SK-MEL-5 (cell line): ENCODE data around the gene APBB2. TPM values are rescaled to one million over a fixed set of nuclear protein-coding genes. Genes with fewer than 3 reads are reported as not detected.

Source experiments
- DNase-seq: peaks from one replicate; pipeline ENCODE4 v3.0.0-alpha.2; 2016; ENCODE audit warnings: low read depth, low spot score
- in situ Hi-C: cut with HindIII; loops from 2 replicates; pipeline ENCODE4 v1.10.0; 2016; ENCODE audit warnings: low sequenced_read_pairs, high pct_unique_total_duplicates, low pct_unique_long_range_greater_than_20kb
- small RNA-seq, 2 experiments: library from RNA; depleted of rRNA; stranded (forward); fragments of <200 nt; gene quantifications; one replicate each; pipeline ENCODE3, GENCODE V24; 2014
- total RNA-seq: library from RNA; depleted of rRNA; stranded (reverse); fragments of >200 nt; shearing (Covaris generic); gene quantifications from 2 replicates; pipeline ENCODE4 v1.2.3, GENCODE V29; 2014; rRNA removed

Gene APBB2
- total RNA-seq, 1 experiment from 2014 or later: 10.9 TPM

DNA sequence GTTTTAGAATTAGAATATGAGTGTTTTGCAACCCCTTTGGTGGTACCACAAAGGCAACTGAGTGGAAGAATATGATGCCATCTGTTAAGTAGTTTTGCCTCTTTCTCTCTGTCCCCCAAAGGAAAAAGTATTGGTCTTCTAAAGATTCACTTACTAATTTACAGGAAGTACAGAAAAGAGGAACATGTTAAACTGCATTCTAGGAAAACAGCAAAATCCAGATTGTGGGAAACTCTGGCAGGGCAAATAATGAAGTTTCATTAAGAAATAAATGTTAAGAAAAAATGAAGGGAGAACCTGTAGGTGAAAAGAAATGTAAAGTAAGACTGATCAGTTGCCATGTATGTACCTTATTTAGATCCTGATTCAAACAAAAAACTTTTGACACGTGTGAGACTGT, 425.3 kb downstream of the APBB2 start:
- in situ Hi-C loops: no loop called here

DNA sequence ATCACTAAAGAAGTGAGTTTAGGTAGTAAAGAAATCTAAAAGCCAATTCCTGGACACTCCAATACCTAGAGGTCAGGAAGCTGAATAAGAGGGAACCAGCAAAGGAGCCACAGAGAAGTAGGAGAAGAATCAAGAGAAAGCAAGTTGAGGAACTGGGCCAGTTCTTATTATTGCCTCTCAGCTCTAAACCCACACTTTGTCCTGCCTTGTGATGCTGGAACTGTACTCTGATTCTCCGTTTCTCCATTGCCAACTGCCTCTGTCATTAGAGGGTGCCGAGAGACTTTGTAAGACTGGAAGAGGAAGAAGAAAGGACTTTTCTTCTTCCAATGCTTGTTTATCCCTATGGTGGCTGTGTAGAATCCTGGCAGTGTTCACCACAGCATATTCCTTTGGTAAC, 426.0 kb downstream of the APBB2 start:
- DNase-seq: no peak
- in situ Hi-C loops: no loop called here

More for the DNA sequence above, 425.3 kb downstream of the APBB2 start:
- no peak for DNase-seq

DNA sequence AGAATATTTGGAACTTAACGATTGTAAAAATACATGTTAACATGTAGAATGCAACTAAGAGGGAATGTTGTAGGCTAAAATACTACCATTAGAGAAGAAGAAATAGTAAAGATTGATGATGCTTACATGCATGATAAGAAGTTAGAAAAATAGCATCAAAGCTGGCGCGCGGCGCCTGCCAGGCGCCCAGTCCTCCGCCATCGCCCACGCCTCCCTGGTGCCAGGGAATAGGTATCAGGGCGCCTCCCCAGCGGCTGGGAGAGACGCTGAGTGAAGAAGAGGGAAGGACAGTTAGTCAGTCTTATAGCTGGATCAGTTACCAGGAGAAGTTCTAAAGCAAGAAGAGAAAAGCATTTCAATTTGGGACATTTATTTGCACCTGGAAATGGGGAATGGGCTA, 428.6 kb downstream of the APBB2 start:
- DNase-seq: no peak
- in situ Hi-C loops: no loop called here

DNA sequence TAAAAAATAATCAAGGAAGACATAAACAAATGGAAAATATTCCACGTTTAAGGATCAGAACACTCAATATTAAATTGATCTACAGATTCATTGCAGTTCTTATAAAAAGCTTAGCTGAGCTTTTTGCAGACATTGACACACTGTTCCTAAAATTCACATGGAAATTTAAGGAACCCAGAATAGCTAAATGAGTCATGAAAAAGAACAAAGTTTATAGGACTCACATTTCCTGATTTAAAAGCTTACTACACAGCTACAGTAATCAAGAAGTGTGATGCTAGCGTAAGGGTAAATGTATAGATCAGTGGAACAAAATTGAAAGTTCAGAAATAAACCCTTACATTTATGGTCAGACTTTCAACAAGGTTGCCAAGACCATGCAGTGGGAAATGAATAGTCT, 431.5 kb downstream of the APBB2 start:
- no peak for DNase-seq
- in situ Hi-C loops: no loop called here

DNA sequence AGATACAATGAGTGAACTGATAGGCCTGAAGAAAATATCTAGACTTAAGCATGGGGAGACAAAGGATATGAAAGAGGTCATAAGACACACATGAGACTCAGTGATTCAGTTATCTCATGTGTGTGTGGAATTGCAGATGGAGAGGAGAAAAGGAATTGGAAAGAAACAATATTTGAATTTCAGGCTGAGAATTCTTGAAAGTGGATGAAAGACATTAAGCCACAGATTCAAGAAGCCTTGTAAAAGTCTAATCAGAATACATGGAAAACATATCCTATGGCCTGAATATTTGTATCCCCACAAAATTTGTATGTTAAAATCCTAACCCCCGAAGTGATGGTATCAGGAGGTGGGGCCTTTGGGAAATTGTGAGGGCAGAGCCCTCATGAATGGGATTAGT, 436.3 kb downstream of the APBB2 start:
- DNase-seq: no peak
- in situ Hi-C loops: no loop called here

DNA sequence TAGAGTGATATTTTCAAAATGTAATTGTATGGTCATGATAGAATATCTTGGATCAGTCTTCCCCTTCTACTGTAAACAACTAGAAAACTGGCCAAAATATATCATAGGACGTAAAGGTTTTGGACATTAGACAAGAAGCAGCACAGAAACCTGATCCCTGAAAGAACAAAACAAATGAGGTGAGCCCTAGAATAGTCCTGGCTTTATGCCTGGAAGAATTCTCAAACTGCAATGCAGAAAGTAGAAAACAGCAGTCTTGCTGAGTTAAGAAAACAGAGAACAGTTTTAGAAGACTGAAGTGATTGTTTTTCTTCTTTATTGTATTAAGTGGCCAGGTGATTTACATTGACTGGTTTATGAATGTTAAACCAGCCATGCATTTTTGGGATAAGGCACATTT, 445.1 kb downstream of the APBB2 start:
- in situ Hi-C loops: no loop called here
- DNase-seq: no peak

DNA sequence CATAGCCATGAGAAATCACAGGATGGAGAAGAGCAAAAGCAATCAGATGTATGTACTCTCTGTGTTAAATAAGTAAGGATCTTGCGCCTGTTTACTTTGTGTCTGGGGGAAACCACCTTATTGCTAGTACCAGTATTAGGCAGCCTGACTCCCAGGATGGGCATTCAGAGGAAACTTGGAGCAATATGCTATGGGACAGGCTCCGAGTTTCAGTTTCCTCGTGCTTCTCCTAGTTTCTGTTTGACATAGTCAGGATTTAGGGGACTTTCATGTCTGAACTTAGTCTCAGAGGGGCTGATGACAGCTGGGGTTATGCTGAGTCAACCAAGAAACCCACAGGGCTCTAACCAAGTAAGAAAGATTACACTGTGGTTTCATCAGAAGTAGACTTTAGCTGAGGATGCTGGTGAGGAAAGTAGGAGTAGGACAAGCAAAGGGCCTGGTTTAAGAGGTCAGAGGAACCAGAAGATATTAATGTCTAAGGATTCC, 451.1 kb downstream of the APBB2 start:
- in situ Hi-C loops: no loop called here
- no peak for DNase-seq

Small RNA genes lying within 50 kb of the gene (small RNA-seq; reads per million reads assigned to genes)
- gene RF00019: 0 reads per million in 2 experiments
- gene RNA5SP160: 0 to 0.05 reads per million in 2 experiments
- 0.02 to 0.14 reads per million in 2 experiments for gene RNU6-1195P
- gene RNU6-836P: 0 reads per million in 2 experiments

Other genes with a start within 250 kb of the APBB2 start
- not detected in 2 replicates for gene UCHL1, start 42.4 kb upstream of the APBB2 start, total RNA-seq